NCI-H446 (cell line): Measurements from ENCODE around the gene EIF4E.
"Not testable (repeated sequence)": the region's sequence is repeated elsewhere in the genome, so short reads cannot be mapped to it uniquely, and the experiment has no call there.

Experiments
- DNase-seq, 2 experiments: peaks; one replicate each; lab custom pipeline; 2025; lab: John Stamatoyannopoulos, UW

The EIF4E gene

DNA sequence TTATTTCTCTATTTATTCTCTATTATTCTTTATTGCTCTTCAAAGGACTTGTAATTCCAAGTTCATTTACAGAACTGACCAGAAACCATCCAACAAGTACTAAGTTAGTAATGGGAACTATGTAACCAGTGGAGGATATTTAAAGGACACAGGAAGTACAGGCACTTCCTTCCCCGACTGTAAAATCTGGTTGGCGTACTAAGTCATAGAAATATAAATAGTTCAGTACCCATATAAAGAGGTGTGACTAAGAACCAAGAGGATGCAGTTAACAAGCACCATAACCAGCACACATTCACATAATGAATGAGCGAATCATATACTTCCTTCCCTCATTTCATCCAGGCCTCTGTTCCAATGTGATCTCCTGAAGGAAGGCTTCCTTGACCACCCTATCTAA is 3.6 kb upstream of the EIF4E start:
- DNase-seq: no peak

DNA sequence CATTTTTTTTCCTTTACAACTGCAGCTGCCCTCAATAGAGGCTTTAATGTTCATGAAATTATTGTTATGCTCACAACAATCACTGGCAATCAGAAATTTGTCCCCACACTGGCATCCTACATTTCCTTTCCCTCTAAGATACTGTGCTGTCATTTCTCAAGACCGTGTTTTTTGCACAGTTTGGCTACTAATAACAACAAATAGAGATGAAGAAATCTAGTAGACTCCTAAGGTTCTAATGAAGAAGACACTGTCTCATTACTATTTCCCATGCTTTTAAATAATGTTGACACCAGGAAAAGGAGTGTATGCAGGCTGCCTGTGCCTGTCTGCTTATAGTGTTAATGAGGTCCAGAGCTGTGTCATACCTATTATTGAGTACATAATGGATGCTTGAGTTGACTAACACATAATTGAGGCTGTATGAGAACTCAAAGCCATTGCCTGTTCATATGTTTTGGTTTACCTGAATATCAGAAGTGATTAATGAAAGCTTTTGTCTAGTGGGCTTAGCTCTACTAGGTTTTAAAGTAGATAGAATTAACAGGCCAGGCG is 1.5 kb upstream of the EIF4E start:
- DNase-seq: no peak

DNA sequence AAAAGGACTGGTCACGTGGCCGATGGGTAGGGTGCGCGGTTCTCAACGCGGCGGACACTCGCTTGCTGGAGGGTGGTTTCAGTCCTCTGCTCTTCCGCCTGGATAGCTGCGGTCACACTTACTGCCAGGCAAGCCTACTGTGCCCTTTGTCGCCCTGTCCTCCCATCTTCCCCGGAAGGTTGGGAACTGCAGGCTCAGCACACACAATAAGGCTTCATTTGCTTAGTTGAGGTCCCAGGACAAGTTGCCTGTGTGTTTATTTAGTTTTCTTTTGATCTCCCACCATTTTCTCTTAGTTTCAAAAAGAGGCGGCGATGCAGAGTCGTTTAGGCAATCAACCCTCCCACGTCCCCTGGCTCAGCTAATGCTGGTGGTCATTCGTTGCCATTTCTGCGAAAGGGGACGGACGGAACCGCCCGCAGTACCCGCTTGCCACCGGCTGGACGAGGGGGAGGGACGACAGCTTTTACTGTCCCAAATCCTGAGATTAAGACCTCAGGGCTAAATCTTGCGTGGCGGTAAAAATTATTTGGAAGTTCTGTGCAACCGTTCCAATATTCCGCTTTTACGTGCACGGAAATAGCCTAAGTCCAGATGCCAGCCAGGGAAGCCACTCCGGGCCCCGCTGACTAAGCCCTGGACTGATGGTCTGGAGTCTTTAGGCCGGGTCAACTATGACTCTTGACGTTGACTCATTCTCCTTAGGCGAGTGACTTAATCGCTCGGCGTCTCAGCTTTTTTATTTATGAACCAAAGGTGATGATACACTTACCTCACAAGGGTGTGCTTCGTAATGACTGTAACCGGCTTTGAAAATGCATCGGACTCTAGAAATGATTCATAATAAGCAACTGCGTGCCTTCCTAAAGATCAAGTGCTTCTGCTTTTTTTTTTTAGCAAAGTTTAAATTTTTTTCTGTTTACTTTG is 671 bp upstream of the EIF4E start:
- no peak for DNase-seq

DNA sequence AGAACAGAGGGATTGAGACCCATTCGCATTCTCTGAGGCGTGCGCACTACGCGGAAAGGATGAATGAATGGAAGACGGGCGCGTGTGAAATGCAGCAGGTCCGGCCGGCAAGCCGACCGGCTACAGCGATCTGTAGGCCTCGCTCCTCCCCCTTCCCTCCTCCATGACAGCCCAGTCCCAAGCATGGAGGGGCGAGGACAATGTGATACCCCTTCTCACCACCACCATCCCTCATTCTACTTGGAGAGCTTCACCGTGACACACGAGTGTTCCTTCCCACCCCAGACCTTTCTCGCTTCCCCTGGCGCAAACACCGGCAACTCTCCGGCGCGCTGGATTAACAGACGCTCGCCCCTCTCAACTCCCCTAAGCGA is 815 bp downstream of the EIF4E start:
- peak; percentile 53 to 80 for DNase-seq

DNA sequence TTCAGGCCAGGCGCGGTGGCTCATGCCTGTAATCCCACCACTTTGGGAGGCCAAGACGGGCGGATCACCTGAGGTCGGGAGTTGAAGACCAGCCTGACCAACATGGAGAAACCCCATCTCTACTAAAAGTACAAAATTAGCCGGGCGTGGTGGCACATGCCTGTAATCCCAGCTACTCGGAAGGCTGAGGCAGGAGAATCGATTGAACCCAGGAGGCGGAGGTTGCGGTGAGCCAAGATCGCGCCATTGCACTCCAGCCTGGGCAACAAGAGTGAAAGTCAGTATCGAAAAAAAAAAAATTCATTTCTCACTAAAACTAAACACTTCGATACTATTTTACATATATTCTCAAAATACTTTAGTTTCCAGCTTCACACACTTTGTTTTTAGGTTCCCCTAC is 2.7 kb downstream of the EIF4E start:
- not testable (repeated sequence) for DNase-seq

DNA sequence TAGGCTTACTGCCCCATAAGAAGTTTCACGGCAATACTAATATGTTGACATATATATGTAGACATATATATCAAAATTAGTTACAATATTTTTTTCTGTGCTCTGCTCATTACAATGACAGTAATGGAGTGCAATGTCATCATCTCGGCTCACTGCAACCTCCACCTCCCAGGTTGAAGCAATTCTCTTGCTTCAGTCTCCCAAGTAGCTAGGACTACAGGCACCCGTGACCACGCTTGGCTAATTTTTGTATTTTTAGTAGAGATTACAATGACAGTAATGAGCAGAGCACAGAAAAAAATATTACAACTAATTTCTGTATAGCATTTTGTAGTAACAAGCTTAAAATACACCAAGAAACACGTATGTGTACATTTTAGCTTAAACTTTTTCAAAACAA is 7.6 kb downstream of the EIF4E start:
- DNase-seq: no peak

DNA sequence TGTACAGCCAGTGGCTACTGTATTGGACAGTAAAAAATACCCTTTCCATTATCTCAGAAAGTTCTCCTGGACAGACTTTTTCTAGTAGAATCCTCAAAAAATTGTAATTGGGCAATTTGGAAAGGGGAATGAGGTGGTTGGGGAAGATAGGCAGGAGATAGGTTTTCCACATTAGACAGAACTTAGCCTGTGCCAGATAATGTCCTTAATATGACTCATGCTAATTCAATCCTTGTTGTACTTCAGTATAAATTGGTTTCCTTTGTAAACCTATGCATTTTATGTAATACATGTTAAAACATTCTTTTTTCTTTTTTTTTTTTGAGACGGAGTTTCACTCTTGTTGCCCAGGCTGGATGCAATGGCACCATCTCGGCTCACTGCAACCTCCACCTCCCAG is 8.9 kb downstream of the EIF4E start:
- DNase-seq: no peak

DNA sequence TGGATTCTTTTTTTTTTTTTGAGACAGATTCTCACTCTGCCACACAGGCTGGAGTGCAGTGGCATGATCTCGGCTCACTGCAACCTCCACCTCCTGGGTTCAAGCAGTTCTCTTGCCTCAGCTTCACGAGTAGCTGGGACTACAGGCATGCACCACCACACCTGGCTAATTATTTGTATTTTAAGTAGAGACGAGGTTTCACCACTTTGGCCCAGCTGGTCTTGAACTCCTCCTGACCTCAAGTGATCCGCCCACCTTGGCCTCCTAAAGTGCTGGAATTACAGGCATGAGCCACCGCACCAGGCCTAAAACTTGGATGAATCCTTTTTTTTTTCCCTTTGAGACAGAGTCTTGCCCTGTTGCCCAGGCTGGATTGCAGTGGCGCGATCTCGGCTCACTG is 18.2 kb downstream of the EIF4E start:
- DNase-seq: not testable (repeated sequence)

DNA sequence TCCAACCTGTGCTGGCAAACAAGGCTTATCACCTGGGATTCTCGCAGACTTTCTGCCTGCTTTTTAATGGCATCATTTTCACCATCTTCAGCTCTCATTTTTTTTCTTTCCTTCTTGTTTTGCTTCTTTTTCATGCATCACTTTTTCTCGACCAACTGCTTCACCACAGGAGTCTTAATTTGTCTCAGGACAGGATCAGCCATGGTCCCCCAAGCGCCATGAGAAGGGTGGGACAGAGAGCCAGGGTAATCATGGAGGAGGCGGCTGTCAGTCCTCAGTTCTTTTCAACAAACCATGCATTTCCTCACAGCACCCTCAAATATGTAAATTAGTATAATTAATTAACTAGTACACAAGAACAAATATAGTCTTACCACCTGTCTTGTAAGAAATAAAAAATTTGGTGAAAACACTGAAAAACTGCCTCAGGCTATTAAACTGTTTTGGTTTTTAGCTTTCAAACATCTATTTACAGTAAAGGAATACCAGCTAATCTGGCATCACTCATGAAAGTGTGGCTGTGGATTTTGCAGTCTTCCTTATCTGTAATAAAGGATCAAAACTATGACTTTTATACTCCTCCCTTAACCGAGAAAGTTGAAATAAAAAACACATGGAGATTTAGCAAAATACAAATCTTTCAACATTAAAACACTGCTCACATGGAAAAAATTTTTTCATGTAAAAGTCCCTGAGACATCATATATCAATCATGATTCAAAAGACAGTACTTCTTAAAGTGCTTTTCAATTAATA is 19.1 kb downstream of the EIF4E start:
- DNase-seq: no peak

DNA sequence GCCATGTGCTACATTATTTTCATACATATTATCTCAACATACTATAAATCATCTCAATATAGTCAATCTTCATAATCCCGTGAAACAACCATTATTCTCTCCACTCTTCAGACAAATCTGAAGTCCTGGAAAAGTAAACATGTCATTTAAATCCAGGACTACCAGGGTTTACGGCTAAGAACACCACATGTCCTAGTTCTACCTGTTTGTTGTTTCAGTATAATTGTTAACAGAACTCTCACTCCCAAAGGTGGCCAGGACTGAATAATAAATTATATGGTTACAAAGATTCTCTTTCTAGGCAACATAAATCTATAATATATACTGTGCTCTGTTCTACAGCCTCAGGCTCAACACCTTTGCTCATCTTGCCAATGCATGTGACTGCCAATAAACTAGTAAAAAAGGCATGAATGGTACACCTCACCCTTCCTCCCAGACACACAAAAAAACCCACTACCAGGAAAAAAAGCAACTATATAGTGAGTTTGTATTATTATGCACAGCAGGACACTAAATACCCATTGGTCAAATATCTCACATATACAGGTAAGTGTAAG is 20.1 kb downstream of the EIF4E start:
- no peak for DNase-seq

DNA sequence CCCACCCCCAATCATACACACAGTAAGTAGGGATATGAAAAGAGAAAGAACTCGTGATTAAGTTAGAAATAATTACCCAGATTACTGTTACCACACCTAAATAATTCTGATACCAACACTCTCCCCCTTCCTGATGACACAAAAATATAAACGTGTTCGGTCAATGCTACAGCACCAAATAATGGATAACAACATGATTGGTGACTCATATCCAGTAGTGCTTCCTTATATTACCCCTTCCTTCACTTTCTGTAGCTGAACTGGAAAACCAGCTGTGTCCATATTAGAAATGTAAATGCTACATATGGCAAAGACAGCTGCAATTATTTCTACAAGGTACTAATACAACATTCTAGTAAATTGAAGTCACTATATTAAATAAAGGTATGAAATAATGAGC is 20.8 kb downstream of the EIF4E start:
- no peak for DNase-seq

DNA sequence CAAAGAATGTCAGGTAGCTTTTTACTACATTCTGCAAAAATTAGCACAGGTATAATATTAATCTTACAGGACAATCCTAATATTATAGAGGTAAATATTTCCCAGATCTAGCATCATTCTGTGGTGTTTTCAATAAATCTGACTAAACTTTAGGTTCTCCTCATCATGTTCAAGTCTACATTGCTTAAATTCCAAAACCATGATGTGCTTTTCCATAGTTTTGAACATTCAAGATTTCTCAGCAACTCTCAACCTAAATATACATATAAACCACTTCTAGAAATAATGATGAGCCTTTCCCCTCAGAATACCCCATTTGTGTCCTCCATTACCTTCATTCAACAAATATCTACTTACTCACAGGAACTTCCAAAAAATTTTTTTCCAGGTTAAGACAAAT is 23.1 kb downstream of the EIF4E start:
- no peak for DNase-seq

DNA sequence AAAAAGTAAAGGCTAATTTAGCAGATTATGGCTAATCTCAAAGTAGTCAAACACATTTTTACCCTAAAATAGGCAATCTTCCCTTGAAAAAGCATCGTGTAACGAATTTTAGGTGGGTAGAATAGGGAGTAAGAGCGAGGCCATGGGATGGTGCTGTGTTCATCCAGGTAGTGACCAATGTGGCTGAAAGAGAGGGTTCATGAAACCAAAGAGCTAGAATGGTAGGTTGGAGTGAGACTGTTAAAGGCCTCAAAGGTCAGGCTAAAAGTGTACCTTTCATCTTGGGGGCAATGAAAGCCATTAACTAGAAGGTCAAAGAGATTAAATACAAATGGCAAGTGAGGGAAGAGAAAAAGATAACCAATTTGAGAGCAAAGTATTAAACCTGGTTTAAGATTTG is 23.6 kb downstream of the EIF4E start:
- DNase-seq: no peak

DNA sequence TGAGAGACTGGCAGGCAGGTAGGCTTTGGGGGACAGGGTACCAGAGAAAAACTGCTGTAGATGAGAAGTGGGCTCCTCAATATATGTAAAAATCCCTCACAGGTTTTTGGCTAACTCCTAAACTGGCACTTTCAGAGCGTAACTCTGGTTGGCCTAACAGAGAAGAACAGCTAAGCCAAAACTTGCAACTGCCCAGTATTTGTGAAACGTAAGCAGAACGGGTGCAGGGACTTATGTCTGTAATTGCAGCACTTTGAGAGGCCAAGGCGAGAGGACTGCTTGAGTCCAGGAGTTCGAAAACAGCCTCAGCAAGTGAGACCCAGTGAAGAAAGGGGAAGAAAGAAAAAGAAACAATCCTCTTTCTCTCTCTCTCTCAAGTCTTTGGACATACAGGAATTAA is 25.0 kb downstream of the EIF4E start:
- DNase-seq: no peak

DNA sequence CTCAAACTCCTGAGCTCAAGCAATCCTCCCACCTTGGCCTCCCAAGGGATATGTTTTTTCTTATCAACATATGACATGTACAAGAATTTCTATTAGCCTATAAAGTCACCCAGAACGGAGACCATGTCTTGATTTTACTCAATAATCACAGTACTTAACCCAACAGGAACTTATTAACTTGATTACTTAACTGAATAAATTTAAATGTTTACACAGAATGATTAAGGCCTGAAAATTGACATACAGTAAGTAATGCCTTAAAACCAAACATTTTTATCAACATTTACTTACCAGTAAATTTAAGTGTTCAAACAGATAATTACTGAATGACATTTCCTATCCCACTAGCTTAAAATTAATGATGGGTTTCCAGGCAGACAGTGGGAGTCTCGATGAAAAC is 25.4 kb downstream of the EIF4E start:
- no peak for DNase-seq

DNA sequence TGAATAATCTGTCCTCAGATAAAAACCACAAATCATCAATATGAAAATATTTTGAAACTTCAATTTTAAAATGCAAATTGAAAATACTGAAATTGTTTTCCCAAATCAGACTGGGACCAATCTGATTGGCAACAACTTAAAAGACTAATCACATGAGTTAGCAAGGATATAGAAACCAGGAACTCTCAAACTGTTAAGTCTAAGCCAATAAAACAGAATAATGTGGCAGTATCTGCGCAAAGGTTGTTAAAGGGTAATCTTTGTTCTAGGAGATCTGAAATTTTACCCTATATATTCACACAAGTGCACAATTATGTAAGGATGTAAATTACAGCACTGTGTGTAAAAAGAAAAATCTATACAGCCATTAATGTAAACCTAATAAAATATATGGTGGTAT is 29.7 kb downstream of the EIF4E start:
- DNase-seq: no peak

DNA sequence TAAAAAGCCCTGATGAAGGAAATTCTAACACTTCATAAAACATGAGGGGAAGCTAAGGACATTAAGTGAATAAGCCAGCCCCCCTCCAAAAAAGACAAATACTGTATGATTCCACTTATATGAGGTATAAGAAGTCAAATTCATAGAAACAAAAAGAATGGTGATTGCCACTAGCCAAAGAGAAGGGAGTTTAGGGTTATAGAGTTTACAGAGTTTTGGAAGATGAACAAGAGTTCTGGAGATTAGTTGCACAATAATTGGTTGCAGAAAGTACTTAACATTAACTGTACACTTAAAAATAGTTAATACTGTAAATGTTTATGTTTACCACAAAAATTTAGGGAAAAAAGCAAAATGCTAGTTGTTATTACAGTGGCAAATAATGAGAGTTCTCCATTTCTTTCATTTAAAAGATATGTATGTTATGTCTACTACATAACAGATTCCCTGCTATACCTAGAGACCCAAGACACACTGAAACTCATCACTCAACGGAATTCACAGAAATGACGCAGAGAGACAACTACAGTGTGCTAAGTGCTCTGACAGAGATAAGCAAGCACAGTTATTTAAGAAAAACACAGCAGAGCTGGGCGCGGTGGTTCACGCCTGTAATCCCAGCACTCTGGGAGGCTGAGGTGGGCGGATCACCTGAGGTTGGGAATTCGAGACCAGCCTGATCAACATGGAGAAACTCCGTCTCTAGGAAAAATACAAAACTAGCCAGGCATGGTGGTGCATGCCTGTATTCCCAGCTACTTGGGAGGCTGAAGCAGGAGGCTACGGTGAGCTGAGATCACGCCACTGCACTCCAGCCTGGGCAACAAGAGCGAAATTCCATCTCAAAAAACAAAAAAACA is 37.2 kb downstream of the EIF4E start:
- no peak for DNase-seq

DNA sequence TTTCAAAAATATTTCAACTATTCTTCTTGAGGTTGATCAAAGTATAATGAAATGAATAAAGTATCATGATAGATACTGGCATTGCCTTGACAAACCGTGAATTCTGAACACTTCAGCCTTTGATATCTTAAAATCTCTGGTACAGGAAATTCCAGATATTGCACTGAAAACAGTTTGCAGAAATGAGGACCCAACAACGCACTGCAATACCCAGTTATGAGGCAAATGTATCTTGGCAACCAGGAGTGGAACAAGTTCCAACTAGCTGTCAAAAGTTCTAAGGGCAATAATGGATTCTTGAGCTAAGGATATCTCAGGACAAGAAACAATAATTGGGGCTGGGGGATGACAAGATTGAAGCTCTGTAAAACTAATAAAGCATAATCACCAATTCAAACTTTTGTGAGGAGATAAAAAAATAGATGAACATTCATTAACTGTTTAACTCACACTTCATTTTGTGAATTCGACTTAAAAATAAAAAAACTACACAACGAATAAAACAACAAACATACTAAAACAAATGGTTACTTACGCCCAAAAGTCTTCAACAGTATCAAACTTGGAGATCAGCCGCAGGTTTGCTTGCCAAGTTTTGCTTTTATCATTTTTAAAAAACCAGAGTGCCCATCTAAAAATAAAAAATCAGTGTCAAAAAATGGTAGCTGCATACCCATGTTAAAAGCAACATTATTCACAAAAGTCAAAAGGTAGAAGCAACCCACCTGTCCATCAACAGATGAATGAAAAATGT is 38.1 kb downstream of the EIF4E start:
- DNase-seq: no peak

DNA sequence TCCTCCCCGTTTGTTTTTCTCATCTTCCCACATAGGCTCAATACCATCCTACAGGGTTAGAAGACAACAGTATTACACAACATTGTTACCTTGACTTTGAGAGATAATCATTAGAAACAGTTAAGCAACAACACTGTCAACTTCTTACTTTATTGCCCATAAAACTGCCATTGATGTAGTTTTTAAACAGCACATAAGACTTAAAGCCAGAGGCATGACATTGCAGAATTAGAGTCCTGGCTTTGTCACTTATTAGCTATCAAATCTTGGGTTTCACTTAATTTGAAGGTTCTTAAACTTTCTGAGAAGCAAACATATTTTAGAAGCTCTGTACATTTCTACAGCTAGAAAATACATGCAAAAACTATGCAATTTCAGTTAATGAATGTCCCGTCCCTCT is 41.8 kb downstream of the EIF4E start:
- DNase-seq: no peak

DNA sequence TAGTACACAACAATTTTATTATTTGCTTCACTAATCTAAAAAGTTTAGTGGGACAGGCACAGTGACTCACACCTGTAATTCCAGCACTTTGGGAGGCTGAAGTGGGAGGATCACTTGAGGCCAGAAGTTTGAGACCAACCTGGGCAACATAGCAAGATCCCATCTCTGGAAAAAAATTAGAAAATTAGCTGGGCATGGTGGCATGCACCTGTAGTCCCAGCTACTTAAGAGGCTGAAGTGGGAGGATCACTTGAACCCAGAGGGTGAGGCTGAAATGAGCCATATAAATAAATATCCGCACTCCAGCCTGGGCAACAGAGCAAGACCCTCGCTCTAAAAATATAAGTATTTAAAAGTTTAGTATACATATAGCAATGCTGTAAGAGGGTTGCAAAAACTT is 42.6 kb downstream of the EIF4E start:
- not testable (repeated sequence) for DNase-seq

DNA sequence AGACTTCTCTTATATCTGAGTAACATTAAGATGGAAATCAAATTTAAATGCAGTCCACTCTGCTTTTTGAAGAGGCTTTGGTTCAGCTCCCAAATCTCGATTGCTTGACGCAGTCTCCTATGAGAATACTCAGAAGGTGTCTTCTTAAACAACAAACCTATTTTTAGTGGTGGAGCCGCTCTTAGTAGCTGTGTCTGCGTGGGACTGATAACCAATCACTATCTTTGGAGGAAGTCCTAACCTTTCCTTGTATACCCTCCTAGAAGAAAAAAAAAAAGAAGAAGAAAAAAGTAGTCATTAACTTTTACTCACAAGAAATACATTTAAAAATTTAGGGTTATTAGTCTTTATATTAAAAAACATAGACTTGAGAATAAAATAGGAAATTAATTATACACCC is 48.0 kb downstream of the EIF4E start:
- DNase-seq: not testable (repeated sequence)
